ENCODE results near the gene WDR86. TPM values are rescaled to one million over a fixed set of nuclear protein-coding genes. Genes with fewer than 3 reads are reported as not detected.

Gene WDR86
- total and polyA plus RNA-seq, 3 experiments from 2014 or later = 0.55 to 10.4 (median 0.59) TPM

DNA sequence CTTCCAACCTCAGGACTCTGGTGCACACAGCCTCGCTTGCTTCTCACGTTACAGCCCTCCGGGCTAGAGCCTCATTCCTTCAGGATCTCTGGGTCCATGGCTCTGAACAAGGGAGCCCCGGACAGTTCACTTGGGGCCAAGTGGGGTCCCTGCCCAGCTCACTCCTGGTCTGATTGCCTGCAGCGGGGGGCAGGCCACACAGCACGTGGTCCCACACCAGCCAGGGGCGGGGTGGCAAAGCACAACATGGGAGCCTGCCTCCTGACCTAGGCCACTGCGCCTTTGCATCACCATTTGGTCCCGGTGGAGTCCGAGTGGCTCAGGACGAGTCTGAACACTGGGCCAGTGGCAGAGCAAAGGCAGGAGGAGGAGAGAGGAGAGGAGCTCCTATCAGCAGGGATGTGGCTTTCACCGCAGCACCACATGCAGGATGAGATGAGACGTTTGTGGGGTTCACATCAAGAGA is 43.5 kb upstream of the WDR86 start:
- H3K9me3 ChIP-seq (ENCODE audit: low read length) = no peaks in the 10 kb centered on the region
- H3K27me3 ChIP-seq (ENCODE audit: insufficient read depth, low read length, poor library complexity, severe bottlenecking) = no peaks in the 10 kb centered on the region
- Mint-ChIP-seq H3K4me1 (peaks cover 3 to 12% (median 5%) of the 10 kb centered on the region in 3 donors), H3K4me3 (peak overlapping the region in 2 of 7 donors; percentile 6 to 52), H3K9me3 (no peaks in the 10 kb centered on the region), H3K27ac (peak overlapping the region in 1 of 8 donors; percentile 61), H3K36me3 (no peaks in the 10 kb centered on the region), H3K27me3 (peaks cover 4 to 8% of the 10 kb centered on the region in 2 donors)
- ChIA-PET POLR2A (no interaction called here), CTCF (interaction anchor here (1.4 kb wide), 1 partner anchor 87 kb away, joined by 3 read pairs; no protein-coding TSS in a partner anchor)
- peaks cover 7% of the 10 kb centered on the region for H3K4me1 ChIP-seq (ENCODE audit: insufficient read depth, low read length)
- DNase-seq = no peak
- no peak overlapping the region for H3K27ac ChIP-seq (ENCODE audit: low read depth, low read length)
- H3K36me3 ChIP-seq (ENCODE audit: insufficient read depth, low read length) = no peaks in the 10 kb centered on the region
- H3K4me3 ChIP-seq (ENCODE audit: low read length) = no peak overlapping the region

DNA sequence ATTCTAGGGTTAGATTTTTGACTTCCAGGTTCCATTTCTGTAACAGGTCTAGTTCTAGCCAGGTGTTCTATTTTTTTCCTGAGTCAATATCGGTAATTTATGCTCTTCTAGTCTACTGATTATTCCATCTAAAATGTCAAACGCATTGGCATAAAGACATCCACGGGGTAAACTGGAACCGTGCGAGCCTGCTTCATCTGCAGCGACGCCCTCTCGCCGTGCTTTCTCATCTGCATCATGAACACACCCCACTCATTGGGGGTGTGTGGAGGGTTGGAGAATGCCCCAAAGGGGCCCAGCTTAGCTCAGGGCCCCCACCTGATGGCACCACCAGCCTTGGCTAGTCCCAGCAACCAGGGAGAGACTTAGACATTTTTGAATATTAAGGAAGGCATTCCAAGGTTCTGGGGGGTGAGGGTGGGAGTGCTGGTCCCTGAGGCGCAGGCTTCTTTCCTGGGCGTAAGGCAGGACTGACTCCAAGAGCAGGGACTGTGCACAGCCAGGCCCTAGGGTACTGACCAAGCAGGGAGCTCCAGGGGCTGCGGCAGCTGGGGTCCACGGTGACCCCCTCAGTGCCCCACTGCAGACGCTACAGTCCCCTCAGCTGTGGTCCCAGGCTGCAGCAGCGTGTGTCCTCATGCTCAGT is 43.0 kb upstream of the WDR86 start:
- no peaks in the 10 kb centered on the region for H3K36me3 ChIP-seq (ENCODE audit: insufficient read depth, low read length)
- CTCF ChIA-PET = interaction anchor here (0.8 to 1.4 kb wide), 2 partner anchors 87 to 138 kb away, joined by 3 read pairs; no protein-coding TSS in a partner anchor
- H3K9me3 ChIP-seq (ENCODE audit: low read length) = no peaks in the 10 kb centered on the region
- DNase-seq = no peak
- H3K9me3 Mint-ChIP-seq = no peaks in the 10 kb centered on the region
- no peak overlapping the region for H3K4me3 ChIP-seq (ENCODE audit: low read length)
- H3K27me3 ChIP-seq (ENCODE audit: insufficient read depth, low read length, poor library complexity, severe bottlenecking) = no peaks in the 10 kb centered on the region
- peaks cover 3 to 12% (median 5%) of the 10 kb centered on the region in 3 donors for H3K4me1 Mint-ChIP-seq
- H3K27ac Mint-ChIP-seq = no peak overlapping the region
- H3K4me1 ChIP-seq (ENCODE audit: insufficient read depth, low read length) = peaks cover 7% of the 10 kb centered on the region
- no peak overlapping the region for H3K4me3 Mint-ChIP-seq
- POLR2A ChIA-PET = no interaction called here
- H3K36me3 Mint-ChIP-seq = no peaks in the 10 kb centered on the region
- peaks cover 4 to 8% of the 10 kb centered on the region in 2 donors for H3K27me3 Mint-ChIP-seq
- no peak overlapping the region for H3K27ac ChIP-seq (ENCODE audit: low read depth, low read length)

DNA sequence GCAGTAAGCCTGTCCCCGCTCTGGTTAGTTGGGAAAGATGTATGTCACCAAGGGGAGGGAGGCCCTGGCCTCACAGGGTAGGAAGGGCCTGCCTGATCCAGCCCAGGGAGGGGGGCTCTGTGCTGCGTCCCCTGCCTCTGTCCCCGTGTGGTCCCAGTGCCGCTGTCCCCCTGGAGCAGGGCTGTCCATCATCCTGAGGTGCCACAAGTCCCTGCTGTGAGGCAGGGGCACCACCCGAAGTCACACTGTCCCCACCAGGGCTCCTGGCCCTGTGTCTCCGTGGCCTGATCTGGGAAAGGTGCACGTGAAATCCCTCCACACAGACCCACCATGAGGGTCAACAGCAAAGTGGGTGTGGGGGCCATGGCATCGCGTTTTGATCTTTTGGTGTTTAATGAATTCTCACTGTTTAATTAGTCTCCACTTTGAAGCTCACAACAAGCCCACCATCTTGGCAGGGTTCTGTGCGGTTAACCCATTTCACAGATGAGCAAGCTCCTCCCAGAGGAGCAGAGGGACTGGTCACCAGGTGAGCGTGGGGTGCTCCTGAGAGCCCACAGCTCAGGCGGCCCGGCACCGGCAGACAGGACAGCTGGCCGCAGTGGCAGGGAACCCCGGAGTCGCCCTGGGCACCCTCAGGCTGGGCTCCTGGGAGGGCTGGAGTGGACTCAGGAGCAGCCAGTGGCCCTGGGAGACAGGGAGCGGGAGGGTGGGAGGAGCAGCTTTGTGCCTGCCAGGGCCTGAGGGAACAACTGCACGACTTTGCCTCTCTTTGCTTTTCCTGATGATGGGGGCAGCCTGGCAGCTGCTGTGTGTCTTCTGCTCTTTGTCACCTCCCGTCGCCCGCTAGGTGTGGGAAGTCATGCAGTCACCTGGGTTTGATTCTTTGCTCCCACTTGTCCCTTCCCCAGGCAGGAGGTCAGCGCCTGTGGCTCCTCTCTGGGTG is 42.1 kb upstream of the WDR86 start:
- ChIA-PET POLR2A (no interaction called here), CTCF (interaction anchor here (0.8 to 5.9 kb wide), 4 partner anchors 9 to 137 kb away, joined by 3 to 138 read pairs (median 24); no protein-coding TSS in a partner anchor)
- H3K4me1 Mint-ChIP-seq = peaks cover 3 to 4% (median 4%) of the 10 kb centered on the region in 3 donors
- no peak overlapping the region for H3K4me3 ChIP-seq (ENCODE audit: low read length)
- peaks cover 7% of the 10 kb centered on the region for H3K4me1 ChIP-seq (ENCODE audit: insufficient read depth, low read length)
- H3K27ac ChIP-seq (ENCODE audit: low read depth, low read length) = no peak overlapping the region
- peaks cover 4 to 8% of the 10 kb centered on the region in 2 donors for H3K27me3 Mint-ChIP-seq
- no peaks in the 10 kb centered on the region for H3K9me3 Mint-ChIP-seq
- no peaks in the 10 kb centered on the region for H3K27me3 ChIP-seq (ENCODE audit: insufficient read depth, low read length, poor library complexity, severe bottlenecking)
- DNase-seq = no peak
- H3K27ac Mint-ChIP-seq = peak overlapping the region in 1 of 8 donors; percentile 41
- H3K36me3 ChIP-seq (ENCODE audit: insufficient read depth, low read length) = no peaks in the 10 kb centered on the region
- H3K9me3 ChIP-seq (ENCODE audit: low read length) = no peaks in the 10 kb centered on the region
- no peak overlapping the region for H3K4me3 Mint-ChIP-seq
- H3K36me3 Mint-ChIP-seq = no peaks in the 10 kb centered on the region

DNA sequence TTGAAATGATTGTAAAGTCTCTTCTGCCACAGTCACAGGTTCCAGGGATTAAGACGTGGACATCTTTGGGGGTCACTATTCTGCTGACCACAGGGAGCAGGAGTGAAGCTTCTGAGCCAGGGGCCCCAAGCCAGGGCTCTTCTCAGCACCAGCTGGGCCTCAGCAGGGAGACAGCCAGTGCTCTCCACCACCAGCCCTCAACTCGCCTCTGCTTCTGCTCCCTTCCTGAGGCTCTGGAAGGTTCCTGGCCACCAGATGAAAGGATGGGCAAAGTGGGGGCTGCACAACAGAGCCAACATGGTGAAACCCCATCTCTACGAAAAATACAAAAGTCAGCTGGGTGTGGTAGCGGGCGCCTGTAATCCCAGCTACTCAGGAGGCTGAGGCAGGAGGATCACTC is 41.3 kb upstream of the WDR86 start:
- Histone ChIP-seq H3K4me3 (ENCODE audit: low read length) (no peak overlapping the region), H3K36me3 (ENCODE audit: insufficient read depth, low read length) (no peaks in the 10 kb centered on the region), H3K9me3 (ENCODE audit: low read length) (no peaks in the 10 kb centered on the region), H3K4me1 (ENCODE audit: insufficient read depth, low read length) (peaks cover 7% of the 10 kb centered on the region), H3K27ac (ENCODE audit: low read depth, low read length) (no peak overlapping the region), H3K27me3 (ENCODE audit: insufficient read depth, low read length, poor library complexity, severe bottlenecking) (no peaks in the 10 kb centered on the region)
- Mint-ChIP-seq H3K27me3 (peaks cover 4 to 8% of the 10 kb centered on the region in 2 donors), H3K4me1 (peaks cover 3 to 4% (median 4%) of the 10 kb centered on the region in 3 donors), H3K9me3 (no peaks in the 10 kb centered on the region), H3K36me3 (no peaks in the 10 kb centered on the region), H3K27ac (peak overlapping the region in 2 of 8 donors; percentile 31 to 33), H3K4me3 (no peak overlapping the region)
- ChIA-PET POLR2A (no interaction called here), CTCF (interaction anchor here (1.2 to 6.9 kb wide), 5 partner anchors 8 to 135 kb away, joined by 3 to 138 read pairs (median 43); no protein-coding TSS in a partner anchor)
- no peak for DNase-seq

DNA sequence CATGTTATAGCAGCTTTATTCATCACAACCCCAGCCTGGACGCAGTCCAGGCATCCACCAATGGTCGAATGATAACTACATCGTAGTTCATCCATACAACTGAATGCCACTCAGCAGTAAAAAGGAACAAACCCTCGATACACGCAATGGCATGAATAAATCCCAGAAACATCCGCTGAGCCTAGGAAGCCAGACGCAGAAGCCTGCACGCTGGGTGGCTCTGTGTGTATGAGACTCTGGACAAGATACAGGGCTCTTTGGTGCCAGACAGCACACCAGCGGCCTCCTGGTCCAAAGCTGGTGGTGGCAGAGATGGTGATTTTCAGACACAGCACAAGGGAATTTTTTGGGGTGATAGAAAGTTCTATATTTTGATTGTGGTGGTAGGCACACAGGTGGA is 40.2 kb upstream of the WDR86 start:
- Mint-ChIP-seq H3K27ac (peak overlapping the region in 2 of 8 donors; percentile 32 to 77), H3K36me3 (no peaks in the 10 kb centered on the region), H3K4me1 (peaks cover 3 to 4% (median 4%) of the 10 kb centered on the region in 3 donors), H3K9me3 (no peaks in the 10 kb centered on the region), H3K27me3 (peaks cover 4 to 8% of the 10 kb centered on the region in 2 donors), H3K4me3 (no peak overlapping the region)
- H3K27ac ChIP-seq (ENCODE audit: low read depth, low read length) = no peak overlapping the region
- no peaks in the 10 kb centered on the region for H3K36me3 ChIP-seq (ENCODE audit: insufficient read depth, low read length)
- H3K27me3 ChIP-seq (ENCODE audit: insufficient read depth, low read length, poor library complexity, severe bottlenecking) = no peaks in the 10 kb centered on the region
- CTCF ChIA-PET = interaction anchor here (1.0 to 6.9 kb wide), 9 partner anchors 10 to 182 kb away, joined by 3 to 138 read pairs (median 13); no protein-coding TSS in a partner anchor
- H3K9me3 ChIP-seq (ENCODE audit: low read length) = no peaks in the 10 kb centered on the region
- POLR2A ChIA-PET = no interaction called here
- H3K4me1 ChIP-seq (ENCODE audit: insufficient read depth, low read length) = peaks cover 7% of the 10 kb centered on the region
- no peak for DNase-seq
- H3K4me3 ChIP-seq (ENCODE audit: low read length) = no peak overlapping the region

DNA sequence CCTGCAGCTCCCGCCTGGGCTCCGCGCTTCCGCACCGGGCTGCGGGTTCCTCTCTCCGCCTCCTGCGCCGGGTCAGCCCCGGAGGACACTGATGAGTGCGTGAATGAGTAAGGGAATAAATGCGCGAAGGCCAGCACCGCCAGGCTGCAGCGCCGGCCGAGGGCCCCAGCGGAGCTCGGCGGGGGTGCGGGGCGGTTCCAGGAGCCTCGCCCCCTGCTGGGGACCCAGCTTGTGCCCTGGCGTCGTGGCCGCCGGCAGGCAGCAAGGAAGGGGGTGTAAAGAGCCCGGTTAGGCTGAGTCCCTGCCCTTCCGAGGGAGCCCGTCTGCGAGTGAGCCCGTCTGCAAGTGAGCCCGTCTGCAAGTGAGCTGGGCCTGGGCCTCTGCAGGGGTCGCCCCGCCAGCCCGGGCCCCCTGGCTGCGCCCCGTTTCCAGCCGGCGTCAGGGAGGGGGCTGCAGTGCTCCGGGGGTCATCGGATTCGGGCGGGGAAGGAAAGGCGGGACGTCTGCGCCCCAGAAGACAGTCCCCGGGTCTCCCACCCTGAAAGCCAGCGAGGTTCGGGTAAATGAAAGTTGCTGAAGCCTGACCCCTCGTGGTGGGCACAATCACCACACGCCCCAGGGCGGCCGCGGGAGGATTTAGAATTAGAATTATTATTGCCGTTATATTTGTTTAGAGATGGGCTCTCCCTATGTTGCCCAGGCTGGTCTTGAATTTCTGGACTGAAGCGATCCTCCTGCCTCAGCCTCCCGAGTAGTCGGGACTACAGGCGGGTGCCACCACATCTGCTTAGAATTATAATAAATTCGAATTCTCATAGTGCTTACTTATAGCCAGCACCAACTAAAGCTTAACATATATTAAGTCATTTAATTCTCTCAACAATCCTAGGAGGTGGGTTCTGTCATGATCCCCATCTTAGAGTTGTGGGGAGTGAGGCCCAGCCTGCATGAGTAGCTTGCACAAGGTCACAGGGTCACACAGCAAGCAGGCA is 38.7 kb upstream of the WDR86 start:
- peaks cover 7% of the 10 kb centered on the region for H3K4me1 ChIP-seq (ENCODE audit: insufficient read depth, low read length)
- Mint-ChIP-seq H3K4me1 (peaks cover 3 to 4% (median 4%) of the 10 kb centered on the region in 3 donors), H3K9me3 (no peaks in the 10 kb centered on the region), H3K27ac (peak overlapping the region in 6 of 8 donors; percentile 34 to 88 (median 62)), H3K4me3 (peak overlapping the region; percentile 60 to 91 (median 83)), H3K27me3 (peaks cover 4 to 8% of the 10 kb centered on the region in 2 donors), H3K36me3 (no peaks in the 10 kb centered on the region)
- H3K27me3 ChIP-seq (ENCODE audit: insufficient read depth, low read length, poor library complexity, severe bottlenecking) = no peaks in the 10 kb centered on the region
- no peaks in the 10 kb centered on the region for H3K36me3 ChIP-seq (ENCODE audit: insufficient read depth, low read length)
- ChIA-PET CTCF (interaction anchor here (0.9 to 6.9 kb wide), 42 partner anchors 8 to 311 kb away, joined by 3 to 138 read pairs (median 8); partner anchors contain the start of genes CRYGN, NUB1, RHEB and WDR86), POLR2A (interaction anchor here (0.6 to 1.5 kb wide), 5 partner anchors 12 to 133 kb away, joined by 3 to 11 read pairs (median 3); partner anchors contain the start of gene WDR86)
- H3K4me3 ChIP-seq (ENCODE audit: low read length) = peak overlapping the region; percentile 62
- H3K9me3 ChIP-seq (ENCODE audit: low read length) = no peaks in the 10 kb centered on the region
- DNase-seq = peak; percentile 64 to 85 (median 79)
- no peak overlapping the region for H3K27ac ChIP-seq (ENCODE audit: low read depth, low read length)

DNA sequence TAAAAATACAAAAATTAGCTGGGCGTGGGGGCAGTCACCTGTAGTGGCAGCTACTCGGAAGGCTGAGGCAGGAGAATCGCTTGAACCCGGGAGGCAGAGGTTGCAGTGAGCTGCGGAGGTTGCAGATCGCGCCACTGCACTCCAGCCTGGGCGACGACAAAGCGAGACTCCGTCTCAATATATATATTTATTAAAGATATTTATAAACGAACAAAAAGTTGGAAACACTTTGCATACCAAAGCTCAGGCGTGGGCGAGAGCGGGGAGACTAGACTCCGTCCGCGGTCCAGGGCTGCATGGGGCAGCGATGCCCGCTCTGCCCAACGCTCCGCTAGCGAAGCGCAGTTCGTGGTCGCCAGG is 38.0 kb upstream of the WDR86 start:
- no peak for DNase-seq
- no peaks in the 10 kb centered on the region for H3K9me3 ChIP-seq (ENCODE audit: low read length)
- Mint-ChIP-seq H3K36me3 (no peaks in the 10 kb centered on the region), H3K27me3 (peaks cover 2 to 8% of the 10 kb centered on the region in 2 donors), H3K4me3 (peak overlapping the region; percentile 68 to 85 (median 82)), H3K27ac (peak overlapping the region in 2 of 8 donors; percentile 21 to 77), H3K9me3 (no peaks in the 10 kb centered on the region), H3K4me1 (peaks cover 0 to 4% (median 2%) of the 10 kb centered on the region in 3 donors)
- H3K27ac ChIP-seq (ENCODE audit: low read depth, low read length) = no peak overlapping the region
- no peaks in the 10 kb centered on the region for H3K27me3 ChIP-seq (ENCODE audit: insufficient read depth, low read length, poor library complexity, severe bottlenecking)
- peaks cover 7% of the 10 kb centered on the region for H3K4me1 ChIP-seq (ENCODE audit: insufficient read depth, low read length)
- ChIA-PET POLR2A (interaction anchor here (0.9 to 1.5 kb wide), 4 partner anchors 11 to 133 kb away, joined by 3 to 11 read pairs (median 4); partner anchors contain the start of gene WDR86), CTCF (interaction anchor here (0.9 to 6.9 kb wide), 34 partner anchors 8 to 312 kb away, joined by 3 to 138 read pairs (median 8); partner anchors contain the start of genes CRYGN, RHEB and WDR86)
- no peaks in the 10 kb centered on the region for H3K36me3 ChIP-seq (ENCODE audit: insufficient read depth, low read length)
- H3K4me3 ChIP-seq (ENCODE audit: low read length) = peak overlapping the region; percentile 62
